Measurements from ENCODE around the gene FTSJ1.
A peak's percentile ranks its signal among the peaks of the same experiment; 100 is the strongest.

Gene FTSJ1

GRCh38 chrX:48459483-48459882 lies 16.5 kb upstream of the FTSJ1 start:
- no peaks in the 10 kb centered on the region for H3K9me3 ChIP-seq (ENCODE audit: control insufficient read depth, low read length)
- no peak overlapping the region for H3K4me3 ChIP-seq (ENCODE audit: insufficient read depth, low read depth, low read length)
- no peaks in the 10 kb centered on the region for H3K4me1 ChIP-seq (ENCODE audit: control insufficient read depth, insufficient read depth, low read length)
- 90 to 97% methylated on average over 6 of the region's 6 CpGs for WGBS, 2 experiments
- no peaks in the 10 kb centered on the region for H3K27me3 ChIP-seq (ENCODE audit: control insufficient read depth, insufficient read depth, low read length, poor library complexity, severe bottlenecking)
- H3K36me3 ChIP-seq (ENCODE audit: control insufficient read depth, insufficient read depth, low read length) = no peaks in the 10 kb centered on the region
- no peak overlapping the region for H3K27ac ChIP-seq (ENCODE audit: insufficient read depth, low read depth, low read length, poor library complexity, severe bottlenecking)

GRCh38 chrX:48460031-48460430 lies 16.0 kb upstream of the FTSJ1 start:
- Histone ChIP-seq H3K4me3 (ENCODE audit: insufficient read depth, low read depth, low read length) (no peak overlapping the region), H3K36me3 (ENCODE audit: control insufficient read depth, insufficient read depth, low read length) (no peaks in the 10 kb centered on the region), H3K27ac (ENCODE audit: insufficient read depth, low read depth, low read length, poor library complexity, severe bottlenecking) (no peak overlapping the region), H3K4me1 (ENCODE audit: control insufficient read depth, insufficient read depth, low read length) (no peaks in the 10 kb centered on the region), H3K27me3 (ENCODE audit: control insufficient read depth, insufficient read depth, low read length, poor library complexity, severe bottlenecking) (no peaks in the 10 kb centered on the region), H3K9me3 (ENCODE audit: control insufficient read depth, low read length) (no peaks in the 10 kb centered on the region)
- 94 to 95% methylated on average over 3 of the region's 3 CpGs for WGBS, 2 experiments

- no peaks in the 10 kb centered on the region for H3K9me3 ChIP-seq (ENCODE audit: control insufficient read depth, low read length)
- H3K4me1 ChIP-seq (ENCODE audit: control insufficient read depth, insufficient read depth, low read length) = no peaks in the 10 kb centered on the region
- no peaks in the 10 kb centered on the region for H3K27me3 ChIP-seq (ENCODE audit: control insufficient read depth, insufficient read depth, low read length, poor library complexity, severe bottlenecking)
- H3K4me3 ChIP-seq (ENCODE audit: insufficient read depth, low read depth, low read length) = no peak overlapping the region
- 95 to 98% methylated on average over 11 of the region's 11 CpGs for WGBS, 2 experiments
- H3K36me3 ChIP-seq (ENCODE audit: control insufficient read depth, insufficient read depth, low read length) = no peaks in the 10 kb centered on the region
- H3K27ac ChIP-seq (ENCODE audit: insufficient read depth, low read depth, low read length, poor library complexity, severe bottlenecking) = no peak overlapping the region
These were observed 15.4 kb upstream of the FTSJ1 start for GRCh38 chrX:48460606-48461005.

GRCh38 chrX:48461830-48462229 lies 14.2 kb upstream of the FTSJ1 start:
- no peaks in the 10 kb centered on the region for H3K4me1 ChIP-seq (ENCODE audit: control insufficient read depth, insufficient read depth, low read length)
- no peak overlapping the region for H3K4me3 ChIP-seq (ENCODE audit: insufficient read depth, low read depth, low read length)
- no peak overlapping the region for H3K27ac ChIP-seq (ENCODE audit: insufficient read depth, low read depth, low read length, poor library complexity, severe bottlenecking)
- no peaks in the 10 kb centered on the region for H3K9me3 ChIP-seq (ENCODE audit: control insufficient read depth, low read length)
- H3K27me3 ChIP-seq (ENCODE audit: control insufficient read depth, insufficient read depth, low read length, poor library complexity, severe bottlenecking) = no peaks in the 10 kb centered on the region
- 95 to 98% methylated on average over 5 of the region's 6 CpGs for WGBS, 2 experiments
- H3K36me3 ChIP-seq (ENCODE audit: control insufficient read depth, insufficient read depth, low read length) = no peaks in the 10 kb centered on the region

- Histone ChIP-seq H3K27ac (ENCODE audit: insufficient read depth, low read depth, low read length, poor library complexity, severe bottlenecking) (no peak overlapping the region), H3K4me1 (ENCODE audit: control insufficient read depth, insufficient read depth, low read length) (peaks cover 13% of the 10 kb centered on the region), H3K27me3 (ENCODE audit: control insufficient read depth, insufficient read depth, low read length, poor library complexity, severe bottlenecking) (no peaks in the 10 kb centered on the region), H3K9me3 (ENCODE audit: control insufficient read depth, low read length) (no peaks in the 10 kb centered on the region), H3K36me3 (ENCODE audit: control insufficient read depth, insufficient read depth, low read length) (no peaks in the 10 kb centered on the region), H3K4me3 (ENCODE audit: insufficient read depth, low read depth, low read length) (no peak overlapping the region)
- WGBS, 2 experiments = 92 to 93% methylated on average over 10 of the region's 10 CpGs
These were observed 10.6 kb upstream of the FTSJ1 start for GRCh38 chrX:48465336-48465933.

- 91 to 92% methylated on average over 10 of the region's 10 CpGs for WGBS, 2 experiments
- Histone ChIP-seq H3K9me3 (ENCODE audit: control insufficient read depth, low read length) (no peaks in the 10 kb centered on the region), H3K27me3 (ENCODE audit: control insufficient read depth, insufficient read depth, low read length, poor library complexity, severe bottlenecking) (no peaks in the 10 kb centered on the region), H3K36me3 (ENCODE audit: control insufficient read depth, insufficient read depth, low read length) (no peaks in the 10 kb centered on the region), H3K27ac (ENCODE audit: insufficient read depth, low read depth, low read length, poor library complexity, severe bottlenecking) (no peak overlapping the region), H3K4me1 (ENCODE audit: control insufficient read depth, insufficient read depth, low read length) (peaks cover 13% of the 10 kb centered on the region), H3K4me3 (ENCODE audit: insufficient read depth, low read depth, low read length) (no peak overlapping the region)
These were observed 9.3 kb upstream of the FTSJ1 start for GRCh38 chrX:48466696-48467095.

GRCh38 chrX:48467281-48467761 lies 8.7 kb upstream of the FTSJ1 start:
- no peaks in the 10 kb centered on the region for H3K9me3 ChIP-seq (ENCODE audit: control insufficient read depth, low read length)
- no peaks in the 10 kb centered on the region for H3K27me3 ChIP-seq (ENCODE audit: control insufficient read depth, insufficient read depth, low read length, poor library complexity, severe bottlenecking)
- H3K27ac ChIP-seq (ENCODE audit: insufficient read depth, low read depth, low read length, poor library complexity, severe bottlenecking) = no peak overlapping the region
- WGBS, 2 experiments = 26 to 28% methylated on average over 10 of the region's 10 CpGs
- no peaks in the 10 kb centered on the region for H3K36me3 ChIP-seq (ENCODE audit: control insufficient read depth, insufficient read depth, low read length)
- peak overlapping the region; percentile 2 for H3K4me3 ChIP-seq (ENCODE audit: insufficient read depth, low read depth, low read length)
- H3K4me1 ChIP-seq (ENCODE audit: control insufficient read depth, insufficient read depth, low read length) = peaks cover 13% of the 10 kb centered on the region

- Histone ChIP-seq H3K27me3 (ENCODE audit: control insufficient read depth, insufficient read depth, low read length, poor library complexity, severe bottlenecking) (no peaks in the 10 kb centered on the region), H3K9me3 (ENCODE audit: control insufficient read depth, low read length) (no peaks in the 10 kb centered on the region), H3K4me1 (ENCODE audit: control insufficient read depth, insufficient read depth, low read length) (peaks cover 15% of the 10 kb centered on the region), H3K27ac (ENCODE audit: insufficient read depth, low read depth, low read length, poor library complexity, severe bottlenecking) (no peak overlapping the region), H3K4me3 (ENCODE audit: insufficient read depth, low read depth, low read length) (peak overlapping the region; percentile 23), H3K36me3 (ENCODE audit: control insufficient read depth, insufficient read depth, low read length) (no peaks in the 10 kb centered on the region)
- 3 to 6% methylated on average over 17 to 18 of the region's 18 CpGs for WGBS, 2 experiments
These were observed 7.7 kb upstream of the FTSJ1 start for GRCh38 chrX:48468247-48468671.

GRCh38 chrX:48468693-48469691 lies 7.0 kb upstream of the FTSJ1 start:
- Histone ChIP-seq H3K4me3 (ENCODE audit: insufficient read depth, low read depth, low read length) (peak overlapping the region; percentile 23), H3K9me3 (ENCODE audit: control insufficient read depth, low read length) (no peaks in the 10 kb centered on the region), H3K27ac (ENCODE audit: insufficient read depth, low read depth, low read length, poor library complexity, severe bottlenecking) (no peak overlapping the region), H3K4me1 (ENCODE audit: control insufficient read depth, insufficient read depth, low read length) (peaks cover 23% of the 10 kb centered on the region), H3K27me3 (ENCODE audit: control insufficient read depth, insufficient read depth, low read length, poor library complexity, severe bottlenecking) (no peaks in the 10 kb centered on the region), H3K36me3 (ENCODE audit: control insufficient read depth, insufficient read depth, low read length) (no peaks in the 10 kb centered on the region)
- 6% methylated on average over 19 to 22 of the region's 23 CpGs for WGBS, 2 experiments

GRCh38 chrX:48470110-48470832 lies 5.7 kb upstream of the FTSJ1 start, which contains the start of gene SLC38A5:
Gene SLC38A5, minus strand, starts transcription at chrX:48470260. Its CDS starts 2,336 bp downstream, at chrX:48467924.
- 92% methylated on average over 18 of the region's 18 CpGs for WGBS, 2 experiments
- Histone ChIP-seq H3K4me3 (ENCODE audit: insufficient read depth, low read depth, low read length) (peak within 1 kb of the TSS; percentile 23), H3K4me1 (ENCODE audit: control insufficient read depth, insufficient read depth, low read length) (peaks cover 23% of the 10 kb centered on the region), H3K9me3 (ENCODE audit: control insufficient read depth, low read length) (no peaks in the 10 kb centered on the region), H3K36me3 (ENCODE audit: control insufficient read depth, insufficient read depth, low read length) (no peaks in the 10 kb centered on the region), H3K27ac (ENCODE audit: insufficient read depth, low read depth, low read length, poor library complexity, severe bottlenecking) (no peak within 1 kb of the TSS), H3K27me3 (ENCODE audit: control insufficient read depth, insufficient read depth, low read length, poor library complexity, severe bottlenecking) (no peaks in the 10 kb centered on the region)

Data from ectodermal cell (in vitro differentiated cells).